A549 treated with AZD9567 at 1 μM for 4 hours (cell line): ENCODE measurements around the gene FAM3D. TPM values are rescaled to one million over a fixed set of nuclear protein-coding genes. Genes with fewer than 3 reads are reported as not detected.

Source experiments
- total RNA-seq: library from RNA; stranded (reverse); fragments of 200-300 nt; extraction: Qiagen RNA extraction; gene quantifications from 5 replicates; pipeline ENCODE4 v1.2.3, GENCODE V29; 2022; ENCODE audit not compliant: insufficient read depth

The FAM3D gene, protein sequence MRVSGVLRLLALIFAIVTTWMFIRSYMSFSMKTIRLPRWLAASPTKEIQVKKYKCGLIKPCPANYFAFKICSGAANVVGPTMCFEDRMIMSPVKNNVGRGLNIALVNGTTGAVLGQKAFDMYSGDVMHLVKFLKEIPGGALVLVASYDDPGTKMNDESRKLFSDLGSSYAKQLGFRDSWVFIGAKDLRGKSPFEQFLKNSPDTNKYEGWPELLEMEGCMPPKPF
- total RNA-seq, result not detected in 5 replicates

DNA sequence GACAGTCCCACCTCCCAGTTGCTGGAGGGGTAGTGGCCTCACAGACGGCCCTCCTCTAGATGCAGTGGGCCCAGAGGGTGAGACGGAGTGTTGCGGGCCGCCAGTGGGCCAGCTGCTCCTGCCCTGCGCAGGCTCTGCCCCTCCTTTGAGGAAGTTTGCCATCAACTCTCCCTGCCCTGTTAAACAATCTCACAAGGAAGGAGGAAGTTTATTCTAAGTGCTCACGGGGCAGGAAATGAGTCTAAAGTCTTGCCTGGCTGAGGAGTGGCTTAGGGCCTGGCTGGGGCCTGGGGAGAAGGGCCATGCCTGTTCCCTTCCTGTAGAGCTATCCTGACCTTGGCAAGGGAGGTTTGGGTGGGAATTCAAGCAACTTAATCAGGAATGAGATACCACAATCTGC is at the start of gene FAM3D:
FAM3D (minus strand) TSS at position 92 of the 400 bp plus-strand sequence. CDS start 11,211 bp downstream, outside the sequence.

Other genes with a start within 250 kb of the FAM3D start
- gene PDHB, start 232.9 kb downstream of the FAM3D start, total RNA-seq, result 50.3 to 67.1 TPM (median 62.4 TPM) in 5 replicates
- gene KCTD6, start 174.7 kb downstream of the FAM3D start, total RNA-seq, result 6.3 to 9.1 TPM (median 8.0 TPM) in 5 replicates
- 6.2 to 8.8 TPM (median 7.9 TPM) in 5 replicates for gene ACOX2, start 129.6 kb downstream of the FAM3D start, total RNA-seq
- gene FAM107A, start 89.4 kb downstream of the FAM3D start, total RNA-seq, result 0.03 to 0.09 TPM (median 0.08 TPM) in 4 of 5 replicates, not detected in the other